ENCODE data around the gene LTA4H. TPM values are rescaled to one million over a fixed set of nuclear protein-coding genes. Genes with fewer than 3 reads are reported as not detected.

LTA4H gene
- total RNA-seq, 2 donors from 2014 or later = 41.2 to 57.6 TPM

DNA sequence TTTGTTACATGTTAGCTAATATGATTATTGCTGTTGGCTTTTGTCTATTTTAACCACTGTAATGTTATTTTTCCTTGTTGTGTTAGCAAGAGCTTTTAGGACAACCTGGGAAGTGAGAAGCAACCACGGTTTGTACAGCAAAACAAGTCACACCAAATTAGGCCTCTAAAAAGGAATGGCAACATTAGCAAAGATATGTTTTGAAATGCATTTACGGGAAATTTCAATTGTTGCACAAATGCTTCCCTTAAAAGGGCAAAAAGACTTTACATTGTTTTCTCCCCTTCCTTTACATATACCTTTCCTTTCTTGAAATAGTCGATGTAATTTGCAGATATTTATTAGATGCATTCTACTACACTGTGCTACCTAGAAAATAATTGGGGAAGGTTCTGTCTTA, 4.1 kb upstream of the LTA4H start:
- TF ChIP-seq POLR2A (IDR thresholded peaks at IDR 0.05) = no peak
- TF ChIP-seq, protein P1, sequence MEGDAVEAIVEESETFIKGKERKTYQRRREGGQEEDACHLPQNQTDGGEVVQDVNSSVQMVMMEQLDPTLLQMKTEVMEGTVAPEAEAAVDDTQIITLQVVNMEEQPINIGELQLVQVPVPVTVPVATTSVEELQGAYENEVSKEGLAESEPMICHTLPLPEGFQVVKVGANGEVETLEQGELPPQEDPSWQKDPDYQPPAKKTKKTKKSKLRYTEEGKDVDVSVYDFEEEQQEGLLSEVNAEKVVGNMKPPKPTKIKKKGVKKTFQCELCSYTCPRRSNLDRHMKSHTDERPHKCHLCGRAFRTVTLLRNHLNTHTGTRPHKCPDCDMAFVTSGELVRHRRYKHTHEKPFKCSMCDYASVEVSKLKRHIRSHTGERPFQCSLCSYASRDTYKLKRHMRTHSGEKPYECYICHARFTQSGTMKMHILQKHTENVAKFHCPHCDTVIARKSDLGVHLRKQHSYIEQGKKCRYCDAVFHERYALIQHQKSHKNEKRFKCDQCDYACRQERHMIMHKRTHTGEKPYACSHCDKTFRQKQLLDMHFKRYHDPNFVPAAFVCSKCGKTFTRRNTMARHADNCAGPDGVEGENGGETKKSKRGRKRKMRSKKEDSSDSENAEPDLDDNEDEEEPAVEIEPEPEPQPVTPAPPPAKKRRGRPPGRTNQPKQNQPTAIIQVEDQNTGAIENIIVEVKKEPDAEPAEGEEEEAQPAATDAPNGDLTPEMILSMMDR (IDR thresholded peaks at IDR 0.05) = no peak
- Histone ChIP-seq H3K36me3 (replicated peaks in 1 of 2; ENCODE audit: insufficient read depth in 1 of 2, low read depth in 2 of 2) (no peaks in the 10 kb centered on the region), H3K27me3 (no peaks in the 10 kb centered on the region), H3K9me3 (no peaks in the 10 kb centered on the region), H3K4me1 (peaks cover 3% of the 10 kb centered on the region), H3K4me3 (no peak overlapping the region), H3K27ac (no peak overlapping the region)
- DNase-seq (no peak), ATAC-seq (no peak)
- intact Hi-C loops (cut with DNase I) = no loop called here
- WGBS, 2 donors = 77 to 86% methylated on average over 3 of the region's 3 CpGs

DNA sequence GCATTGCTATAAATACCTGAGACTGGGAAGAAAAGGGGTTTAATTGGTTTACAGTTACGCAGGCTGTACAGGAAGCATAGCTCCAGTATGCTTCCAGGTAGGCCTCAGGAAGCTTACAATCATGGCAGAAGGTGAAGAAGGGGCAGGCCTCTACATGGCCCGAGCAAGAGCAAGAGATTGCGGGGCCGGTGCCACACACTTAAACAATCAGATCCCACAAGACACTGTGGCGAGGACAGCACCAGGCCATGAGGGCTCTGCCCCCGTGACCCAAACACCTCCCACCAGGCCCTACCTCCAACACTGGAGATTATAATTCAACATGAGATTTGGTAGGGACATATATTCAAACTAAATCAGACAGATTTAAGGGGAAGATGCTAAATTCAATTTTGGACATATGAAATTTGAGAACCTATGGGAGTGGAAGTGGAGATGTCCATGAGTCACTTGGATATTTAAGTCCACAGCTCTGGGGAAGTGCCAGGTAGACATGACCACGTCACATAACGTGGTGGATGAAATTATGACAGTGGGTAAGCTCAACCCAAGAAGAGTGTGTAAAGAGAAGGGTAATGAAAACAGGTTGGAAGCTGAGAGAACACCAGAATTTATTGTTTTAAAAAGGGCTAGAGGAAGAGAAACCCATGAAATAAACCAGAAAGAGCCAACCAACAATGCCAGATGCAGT, 1.5 kb upstream of the LTA4H start:
- intact Hi-C loops (cut with DNase I) = no loop called here
- H3K4me3 ChIP-seq = no peak overlapping the region
- H3K9me3 ChIP-seq = no peaks in the 10 kb centered on the region
- H3K27ac ChIP-seq = peak overlapping the region in 1 of 4 donors; percentile 23
- TF ChIP-seq, protein P1 (IDR thresholded peaks at IDR 0.05) = no peak
- TF ChIP-seq POLR2A (IDR thresholded peaks at IDR 0.05) = no peak
- DNase-seq (no peak), ATAC-seq (no peak)
- no peaks in the 10 kb centered on the region for H3K27me3 ChIP-seq
- H3K4me1 ChIP-seq = peaks cover 23% of the 10 kb centered on the region
- WGBS, 2 donors = 90 to 92% methylated on average over 8 of the region's 8 CpGs
- no peaks in the 10 kb centered on the region for H3K36me3 ChIP-seq (replicated peaks in 1 of 2; ENCODE audit: insufficient read depth in 1 of 2, low read depth in 2 of 2)

DNA sequence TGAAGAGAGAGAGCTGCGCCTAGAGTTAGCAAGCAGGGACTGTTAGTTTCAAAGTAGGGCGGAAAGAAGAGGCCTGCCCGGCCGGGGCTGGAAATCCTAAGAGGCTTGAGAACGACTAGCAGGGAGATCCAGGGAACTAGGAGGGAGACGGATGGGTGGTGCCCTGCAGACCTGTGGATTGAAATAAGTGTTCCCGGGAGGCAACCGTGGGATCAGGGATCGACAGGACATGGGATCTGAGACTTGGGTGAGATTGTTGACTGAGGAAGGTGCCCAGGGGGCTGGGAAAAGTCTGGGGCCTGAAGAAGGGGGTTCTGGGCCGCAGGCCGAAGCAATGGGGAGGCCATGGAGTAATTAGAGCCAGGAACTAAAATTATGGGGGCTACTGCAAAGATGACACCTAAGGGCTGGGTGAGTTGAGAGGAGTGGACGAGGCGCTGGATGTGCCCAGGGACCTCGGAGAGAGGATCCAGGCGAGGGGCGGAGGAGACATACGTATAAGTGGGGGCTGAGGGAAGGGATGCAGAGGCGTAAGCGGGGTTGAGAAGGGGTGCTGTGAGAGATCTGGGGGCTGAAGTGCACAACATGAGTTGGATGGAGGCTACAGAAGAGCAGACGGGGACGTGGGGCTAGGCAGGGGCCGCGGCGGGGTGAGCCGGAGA, 635 bp downstream of the LTA4H start:
- H3K4me3 ChIP-seq = peak overlapping the region; percentile 84 to 97
- H3K27ac ChIP-seq = peak overlapping the region; percentile 68 to 87 (median 74)
- intact Hi-C loops (cut with DNase I) = no loop called here
- H3K36me3 ChIP-seq (replicated peaks in 1 of 2; ENCODE audit: insufficient read depth in 1 of 2, low read depth in 2 of 2) = no peaks in the 10 kb centered on the region
- H3K4me1 ChIP-seq = peaks cover 23% of the 10 kb centered on the region
- DNase-seq = peak in 3 of 4 donors; percentile 28 to 30 (median 30)
- no peak for TF ChIP-seq POLR2A (IDR thresholded peaks at IDR 0.05)
- TF ChIP-seq, protein P1 (IDR thresholded peaks at IDR 0.05) = no peak
- no peaks in the 10 kb centered on the region for H3K27me3 ChIP-seq
- no peaks in the 10 kb centered on the region for H3K9me3 ChIP-seq
- WGBS, 2 donors = 1 to 2% methylated on average over 25 of the region's 25 CpGs
- no peak for ATAC-seq

DNA sequence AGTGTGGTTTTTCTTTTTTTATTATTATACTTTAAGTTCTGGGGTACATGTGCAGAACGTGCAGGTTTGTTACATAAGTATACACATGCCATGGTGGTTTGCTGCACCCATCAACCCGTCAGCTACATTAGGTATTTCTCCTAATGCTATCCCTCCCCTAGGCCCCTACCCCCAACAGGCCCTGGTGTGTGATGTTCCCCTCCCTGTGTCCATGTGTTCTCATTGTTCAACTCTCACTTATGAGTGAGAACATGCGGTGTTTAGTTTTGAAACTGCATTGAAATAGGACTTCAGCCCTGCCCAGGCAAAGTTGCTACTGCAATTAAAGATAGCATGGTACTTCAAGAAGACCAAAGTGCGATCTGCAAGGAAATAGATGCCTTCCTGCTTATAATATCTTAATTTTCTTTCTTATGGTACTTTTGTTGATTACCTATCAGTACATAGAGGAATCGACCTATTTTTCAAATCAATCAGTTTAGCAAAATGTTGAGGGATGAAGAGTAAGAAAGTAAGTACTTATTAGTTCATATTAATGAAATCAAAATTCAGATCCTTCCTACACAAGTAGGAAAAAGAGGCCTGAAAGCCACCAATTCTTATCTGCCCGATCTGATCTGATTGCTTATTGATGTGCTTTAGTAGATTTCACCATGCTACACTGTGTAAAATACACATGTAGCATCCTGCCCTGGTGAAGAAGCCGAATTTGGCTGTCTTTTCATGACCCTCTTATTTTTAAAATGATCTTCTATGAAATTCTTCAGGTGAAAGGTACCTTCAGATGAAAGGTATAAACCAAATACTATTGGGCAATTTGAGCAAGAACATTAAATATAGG, 1.6 kb downstream of the LTA4H start:
- peaks cover 23% of the 10 kb centered on the region for H3K4me1 ChIP-seq
- H3K36me3 ChIP-seq (replicated peaks in 1 of 2; ENCODE audit: insufficient read depth in 1 of 2, low read depth in 2 of 2) = no peaks in the 10 kb centered on the region
- intact Hi-C loops (cut with DNase I) = no loop called here
- ATAC-seq (no peak), DNase-seq (no peak)
- no peak overlapping the region for H3K4me3 ChIP-seq
- H3K27me3 ChIP-seq = no peaks in the 10 kb centered on the region
- TF ChIP-seq, protein P1 (IDR thresholded peaks at IDR 0.05) = no peak
- no peak for TF ChIP-seq POLR2A (IDR thresholded peaks at IDR 0.05)
- peak overlapping the region in 1 of 4 donors; percentile 87 for H3K27ac ChIP-seq
- WGBS, 2 donors = 62 to 64% methylated on average over 7 of the region's 7 CpGs
- no peaks in the 10 kb centered on the region for H3K9me3 ChIP-seq
